ENCODE measurements around the gene PTTG1IP.

PTTG1IP gene

GRCh38 chr21:44858291-44858690 is 15.2 kb downstream of the PTTG1IP start:
- no peak for FAIRE-seq

GRCh38 chr21:44857127-44857892 is 16.2 kb downstream of the PTTG1IP start:
- FAIRE-seq: no peak

- no peak for FAIRE-seq
These were observed 17.4 kb downstream of the PTTG1IP start for GRCh38 chr21:44856131-44856530.

- FAIRE-seq: no peak
These were observed 17.9 kb downstream of the PTTG1IP start for GRCh38 chr21:44855572-44855971.

- no peak for FAIRE-seq
These were observed 18.6 kb downstream of the PTTG1IP start for GRCh38 chr21:44854664-44855446.

GRCh38 chr21:44854391-44854663 is 19.2 kb downstream of the PTTG1IP start:
- FAIRE-seq: no peak

- no peak for FAIRE-seq
These were observed 19.7 kb downstream of the PTTG1IP start for GRCh38 chr21:44853601-44854390.

GRCh38 chr21:44850905-44851657 is 22.4 kb downstream of the PTTG1IP start:
- FAIRE-seq: no peak

- FAIRE-seq: no peak
These were observed 23.2 kb downstream of the PTTG1IP start for GRCh38 chr21:44850208-44850800.

GRCh38 chr21:44849616-44850130 is 23.8 kb downstream of the PTTG1IP start:
- no peak for FAIRE-seq

GRCh38 chr21:44848821-44849521 is 24.5 kb downstream of the PTTG1IP start:
- no peak for FAIRE-seq

GRCh38 chr21:44847261-44848056 is 26.0 kb downstream of the PTTG1IP start:
- FAIRE-seq: no peak

- no peak for FAIRE-seq
These were observed 26.8 kb downstream of the PTTG1IP start for GRCh38 chr21:44846485-44847260.

- FAIRE-seq: no peak
These were observed 27.3 kb downstream of the PTTG1IP start for GRCh38 chr21:44846224-44846484.

GRCh38 chr21:44845418-44846223 is 27.9 kb downstream of the PTTG1IP start:
- FAIRE-seq: no peak

- no peak for FAIRE-seq
These were observed 29.2 kb downstream of the PTTG1IP start for GRCh38 chr21:44844256-44844655.

GRCh38 chr21:44842721-44843445 is 30.6 kb downstream of the PTTG1IP start:
- FAIRE-seq: no peak

GRCh38 chr21:44842087-44842486 is 31.4 kb downstream of the PTTG1IP start:
- FAIRE-seq: no peak

GRCh38 chr21:44840771-44841170 is 32.7 kb downstream of the PTTG1IP start:
- no peak for FAIRE-seq
